ENCODE results near the gene SPR. TPM values are rescaled to one million over a fixed set of nuclear protein-coding genes. Genes with fewer than 3 reads are reported as not detected.

Gene SPR
- polyA plus RNA-seq, 1 of the 3 experiments (the other 2 are of a cell fraction): 25.7 TPM

DNA sequence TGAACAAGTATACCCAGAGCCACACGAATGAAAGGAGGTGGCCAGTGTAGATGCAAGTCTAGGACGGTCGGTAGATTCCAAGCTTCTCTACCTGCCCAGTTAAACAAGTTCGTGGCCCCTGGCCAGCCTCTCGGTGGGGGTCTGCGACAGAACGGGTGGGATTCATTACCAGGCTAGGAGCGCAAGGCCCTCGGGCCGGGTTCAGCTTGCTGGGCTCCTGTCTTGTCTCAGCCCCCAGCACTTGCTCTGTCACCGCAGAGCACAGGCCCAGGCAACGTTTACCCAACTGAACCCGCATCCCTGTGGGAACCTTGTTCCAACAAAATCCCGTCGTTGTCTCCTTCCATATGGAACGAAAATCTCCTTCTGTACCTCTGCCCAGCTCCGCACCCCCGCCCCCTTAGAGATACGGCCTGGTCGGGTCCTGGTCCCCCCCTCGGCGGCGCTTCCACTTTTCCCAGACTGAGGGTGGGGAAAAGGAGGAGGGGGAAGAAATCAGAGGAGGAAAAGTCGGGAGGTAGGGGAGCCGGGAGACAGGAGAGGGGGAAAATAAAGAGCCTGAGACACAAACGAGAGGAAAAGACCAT is 28.2 kb downstream of the SPR start:
- peaks cover 7 to 13% of the 10 kb centered on the region in 2 experiments; a peak in 2 of 4 replicates for H3K4me1 ChIP-seq (ENCODE audit: control insufficient read depth in 1 of 2, insufficient read depth in 2 of 2, low read depth in 1 of 2, low read length in 1 of 2)
- ChIA-PET POLR2A (no interaction called here), CTCF (interaction anchor here (0.6 to 4.3 kb wide), 9 partner anchors 11 to 262 kb away, joined by 3 to 24 read pairs (median 9); partner anchors contain the start of gene SPR)
- H3K4me3 ChIP-seq (ENCODE audit: low read depth in 2 of 2, low read length in 1 of 2): no peak overlapping the region
- no peak overlapping the region for H3K27ac ChIP-seq (ENCODE audit: low read depth in 2 of 2, low read length in 1 of 2)
- H3K9me2 ChIP-seq: no peaks in the 10 kb centered on the region
- H3K9ac ChIP-seq: no peak overlapping the region
- H3K36me3 ChIP-seq (replicated peaks in 1 of 2; ENCODE audit: control insufficient read depth in 1 of 2, insufficient read depth in 2 of 2, low read length in 1 of 2): no peaks in the 10 kb centered on the region
- peaks cover 29% of the 10 kb centered on the region for H4K20me1 ChIP-seq (ENCODE audit: insufficient read depth)
- no peaks in the 10 kb centered on the region for H3K79me2 ChIP-seq (ENCODE audit: insufficient read depth)
- H3K4me2 ChIP-seq: peak overlapping the region; percentile 57; the same call in 1 of the 2 replicates
- peak; percentile 99 for TF ChIP-seq EZH2phosphoT487 (IDR thresholded peaks at IDR 0.05; ENCODE audit: borderline replicate concordance, low read depth)
- no peak for TF ChIP-seq FOXM1 (IDR thresholded peaks at IDR 0.05; ENCODE audit: low read depth)
- H3K9me3 ChIP-seq: no peaks in the 10 kb centered on the region
- peaks cover 88% of the 10 kb centered on the region for H3K27me3 ChIP-seq (ENCODE audit: insufficient read depth)
- DNase-seq: peak; percentile 40
- H2AFZ ChIP-seq (ENCODE audit: low read depth): no peak overlapping the region
- WGBS (ENCODE audit: low lambda C conversion rate): 15% methylated on average over 21 of the region's 26 CpGs
- no peaks in the 10 kb centered on the region for H3F3A ChIP-seq (replicated peaks; ENCODE audit: insufficient read depth)

DNA sequence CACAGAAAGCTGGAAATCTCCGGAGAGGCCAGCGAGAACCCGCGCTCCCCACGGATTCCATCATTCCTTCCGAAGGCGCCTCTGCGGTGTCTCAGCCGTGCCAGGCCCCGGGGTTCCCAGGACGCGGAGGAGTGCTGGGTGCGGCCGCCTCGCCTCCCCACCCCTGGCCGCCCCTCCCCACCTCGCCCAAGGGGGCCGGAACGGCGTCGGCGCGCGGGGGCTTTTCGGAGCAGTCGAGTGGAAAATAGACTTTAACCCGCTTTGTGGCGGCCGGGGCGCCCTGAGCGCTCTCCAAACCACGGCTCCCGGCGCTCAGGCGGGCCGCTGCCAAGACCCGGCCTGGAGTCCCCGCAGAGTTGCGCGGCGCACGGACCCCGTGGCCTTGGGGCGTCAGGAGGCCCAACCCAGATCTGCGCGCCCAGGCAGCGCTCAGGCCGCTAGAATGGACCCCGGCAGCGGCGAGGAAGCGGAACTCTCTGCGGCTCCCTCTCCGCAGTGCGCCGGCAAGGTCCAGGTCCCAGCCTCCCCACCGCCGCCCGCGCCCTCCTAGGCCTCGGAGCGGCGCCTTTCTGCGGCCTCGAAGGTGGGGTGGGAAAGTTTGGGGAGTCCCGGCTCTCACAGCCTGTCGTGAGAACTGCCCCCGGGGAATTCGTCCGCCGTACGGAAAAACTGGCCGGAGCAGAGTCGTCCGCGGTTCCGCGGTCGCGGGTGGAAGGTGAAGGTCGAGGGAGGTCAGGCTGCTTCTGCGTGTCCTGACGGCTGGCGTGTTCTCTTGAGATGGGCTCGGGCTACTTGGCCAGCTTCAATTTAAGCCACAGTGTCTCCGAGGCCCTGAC is 28.9 kb downstream of the SPR start:
- DNase-seq: peak; percentile 79
- Histone ChIP-seq H3F3A (replicated peaks; ENCODE audit: insufficient read depth) (no peaks in the 10 kb centered on the region), H3K9me2 (no peaks in the 10 kb centered on the region), H3K36me3 (replicated peaks in 1 of 2; ENCODE audit: control insufficient read depth in 1 of 2, insufficient read depth in 2 of 2, low read length in 1 of 2) (no peaks in the 10 kb centered on the region), H2AFZ (ENCODE audit: low read depth) (no peak overlapping the region), H3K79me2 (ENCODE audit: insufficient read depth) (no peaks in the 10 kb centered on the region), H3K4me3 (ENCODE audit: low read depth in 2 of 2, low read length in 1 of 2) (no peak overlapping the region), H3K4me1 (ENCODE audit: control insufficient read depth in 1 of 2, insufficient read depth in 2 of 2, low read depth in 1 of 2, low read length in 1 of 2) (peaks cover 7 to 13% of the 10 kb centered on the region in 2 experiments; a peak in 2 of 4 replicates), H3K27ac (ENCODE audit: low read depth in 2 of 2, low read length in 1 of 2) (no peak overlapping the region), H4K20me1 (ENCODE audit: insufficient read depth) (peaks cover 29% of the 10 kb centered on the region), H3K27me3 (ENCODE audit: insufficient read depth) (peaks cover 88% of the 10 kb centered on the region), H3K9me3 (no peaks in the 10 kb centered on the region), H3K9ac (no peak overlapping the region), H3K4me2 (peak overlapping the region; percentile 57; the same call in 1 of the 2 replicates)
- TF ChIP-seq RCOR1 (IDR thresholded peaks at IDR 0.05; ENCODE audit: low read length): no peak
- TF ChIP-seq FOXJ3 (CRISPR knock-in tag; IDR thresholded peaks at IDR 0.05): no peak
- TF ChIP-seq GATA2 (CRISPR knock-in tag; IDR thresholded peaks at IDR 0.05): no peak
- no peak for TF ChIP-seq FOXM1 (IDR thresholded peaks at IDR 0.05; ENCODE audit: low read depth)
- TF ChIP-seq SIN3A (IDR thresholded peaks at IDR 0.05; ENCODE audit: borderline replicate concordance, low read depth, low read length): no peak
- TF ChIP-seq, protein P1, sequence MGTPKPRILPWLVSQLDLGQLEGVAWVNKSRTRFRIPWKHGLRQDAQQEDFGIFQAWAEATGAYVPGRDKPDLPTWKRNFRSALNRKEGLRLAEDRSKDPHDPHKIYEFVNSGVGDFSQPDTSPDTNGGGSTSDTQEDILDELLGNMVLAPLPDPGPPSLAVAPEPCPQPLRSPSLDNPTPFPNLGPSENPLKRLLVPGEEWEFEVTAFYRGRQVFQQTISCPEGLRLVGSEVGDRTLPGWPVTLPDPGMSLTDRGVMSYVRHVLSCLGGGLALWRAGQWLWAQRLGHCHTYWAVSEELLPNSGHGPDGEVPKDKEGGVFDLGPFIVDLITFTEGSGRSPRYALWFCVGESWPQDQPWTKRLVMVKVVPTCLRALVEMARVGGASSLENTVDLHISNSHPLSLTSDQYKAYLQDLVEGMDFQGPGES (IDR thresholded peaks at IDR 0.05; ENCODE audit: low read depth, low read length): no peak
- no peak for TF ChIP-seq TEAD4 (IDR thresholded peaks at IDR 0.05; ENCODE audit: borderline replicate concordance, insufficient read depth)
- WGBS (ENCODE audit: low lambda C conversion rate): 10% methylated on average over 21 of the region's 86 CpGs
- POLR2A ChIA-PET: no interaction called here
- CTCF ChIA-PET: interaction anchor here (0.6 to 4.3 kb wide), 11 partner anchors 10 to 261 kb away, joined by 3 to 35 read pairs (median 9); partner anchors contain the start of gene SPR
